ENCODE results near the gene DICER1. TPM values are rescaled to one million over a fixed set of nuclear protein-coding genes. Genes with fewer than 3 reads are reported as not detected.

DICER1 gene
- total and polyA plus RNA-seq, 3 donors from 2014 or later = 31.7 to 111 (median 88.1) TPM

- TF ChIP-seq, protein P1, sequence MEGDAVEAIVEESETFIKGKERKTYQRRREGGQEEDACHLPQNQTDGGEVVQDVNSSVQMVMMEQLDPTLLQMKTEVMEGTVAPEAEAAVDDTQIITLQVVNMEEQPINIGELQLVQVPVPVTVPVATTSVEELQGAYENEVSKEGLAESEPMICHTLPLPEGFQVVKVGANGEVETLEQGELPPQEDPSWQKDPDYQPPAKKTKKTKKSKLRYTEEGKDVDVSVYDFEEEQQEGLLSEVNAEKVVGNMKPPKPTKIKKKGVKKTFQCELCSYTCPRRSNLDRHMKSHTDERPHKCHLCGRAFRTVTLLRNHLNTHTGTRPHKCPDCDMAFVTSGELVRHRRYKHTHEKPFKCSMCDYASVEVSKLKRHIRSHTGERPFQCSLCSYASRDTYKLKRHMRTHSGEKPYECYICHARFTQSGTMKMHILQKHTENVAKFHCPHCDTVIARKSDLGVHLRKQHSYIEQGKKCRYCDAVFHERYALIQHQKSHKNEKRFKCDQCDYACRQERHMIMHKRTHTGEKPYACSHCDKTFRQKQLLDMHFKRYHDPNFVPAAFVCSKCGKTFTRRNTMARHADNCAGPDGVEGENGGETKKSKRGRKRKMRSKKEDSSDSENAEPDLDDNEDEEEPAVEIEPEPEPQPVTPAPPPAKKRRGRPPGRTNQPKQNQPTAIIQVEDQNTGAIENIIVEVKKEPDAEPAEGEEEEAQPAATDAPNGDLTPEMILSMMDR (IDR thresholded peaks at IDR 0.05) = no peak
- TF ChIP-seq POLR2A (IDR thresholded peaks at IDR 0.05) = no peak
Observed at GRCh38 chr14:95199298-95199983, 42.1 kb upstream of the DICER1 start.

DNA sequence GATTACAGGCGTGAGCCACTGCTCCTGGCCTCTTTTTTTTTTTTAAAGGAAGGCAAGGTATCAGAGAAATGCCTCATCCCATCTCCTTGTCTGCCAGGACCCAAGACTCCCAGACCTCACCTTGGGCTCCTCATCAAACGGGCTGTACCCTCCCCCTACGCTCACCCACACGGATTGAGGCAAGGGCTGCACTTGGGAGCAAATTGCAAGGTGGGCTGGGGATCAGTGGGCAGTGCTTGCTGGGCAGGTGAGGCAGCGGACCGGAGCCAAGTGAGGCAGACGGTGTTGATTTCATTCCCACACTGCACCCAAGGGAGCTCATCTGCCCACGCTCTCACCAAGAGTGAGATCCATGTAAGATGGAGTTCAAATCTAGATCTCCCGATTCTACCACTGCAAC is 41.0 kb upstream of the DICER1 start:
- no peak for DNase-seq
- no peaks in the 10 kb centered on the region for H3K27me3 ChIP-seq
- H3K36me3 ChIP-seq (ENCODE audit: low read depth, missing control alignments) = no peaks in the 10 kb centered on the region
- H3K27ac ChIP-seq = no peak overlapping the region
- 89 to 92% methylated on average over 9 of the region's 9 CpGs for WGBS, 2 donors
- TF ChIP-seq, protein P1 (IDR thresholded peaks at IDR 0.05) = no peak
- no peak for TF ChIP-seq POLR2A (IDR thresholded peaks at IDR 0.05)
- H3K4me3 ChIP-seq = no peak overlapping the region
- no peaks in the 10 kb centered on the region for H3K4me1 ChIP-seq
- no peaks in the 10 kb centered on the region for H3K9me3 ChIP-seq
- intact Hi-C loops (cut with DNase I; ENCODE audit: low total_unique reads) = no loop called here

More at GRCh38 chr14:95199298-95199983, 42.1 kb upstream of the DICER1 start:
- Histone ChIP-seq H3K27me3 (no peaks in the 10 kb centered on the region), H3K27ac (no peak overlapping the region), H3K4me3 (no peak overlapping the region), H3K4me1 (no peaks in the 10 kb centered on the region), H3K9me3 (no peaks in the 10 kb centered on the region), H3K36me3 (ENCODE audit: low read depth, missing control alignments) (no peaks in the 10 kb centered on the region)
- no peak for DNase-seq
- WGBS, 2 donors = 81 to 85% methylated on average over 8 of the region's 8 CpGs
- intact Hi-C loops (cut with DNase I; ENCODE audit: low total_unique reads) = no loop called here

DNA sequence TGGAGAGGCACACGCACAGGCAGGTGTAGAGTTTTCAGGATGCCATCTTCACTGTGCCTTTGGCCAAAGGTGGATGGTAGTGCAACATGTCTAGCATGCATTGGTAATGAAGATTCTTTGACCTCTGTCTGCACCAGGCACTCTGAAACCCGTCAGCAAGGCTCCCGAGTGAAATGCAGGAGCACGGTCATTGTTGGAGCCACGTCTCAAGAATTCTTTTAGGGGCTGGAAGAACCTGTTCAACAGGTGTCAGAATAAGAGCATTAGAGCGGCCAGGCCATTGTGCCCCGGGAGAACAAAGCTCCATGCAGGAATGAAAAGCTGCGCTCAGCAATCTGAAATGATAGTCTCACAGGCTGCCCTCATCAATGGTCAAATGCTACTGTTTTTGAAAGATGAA is 40.2 kb upstream of the DICER1 start:
- TF ChIP-seq, protein P1 (IDR thresholded peaks at IDR 0.05) = no peak
- no peak for TF ChIP-seq POLR2A (IDR thresholded peaks at IDR 0.05)
- Histone ChIP-seq H3K9me3 (no peaks in the 10 kb centered on the region), H3K36me3 (ENCODE audit: low read depth, missing control alignments) (no peaks in the 10 kb centered on the region), H3K27me3 (no peaks in the 10 kb centered on the region), H3K4me1 (no peaks in the 10 kb centered on the region), H3K27ac (no peak overlapping the region), H3K4me3 (no peak overlapping the region)
- intact Hi-C loops (cut with DNase I; ENCODE audit: low total_unique reads) = no loop called here
- WGBS, 2 donors = 89 to 94% methylated on average over 8 of the region's 8 CpGs
- DNase-seq = no peak

DNA sequence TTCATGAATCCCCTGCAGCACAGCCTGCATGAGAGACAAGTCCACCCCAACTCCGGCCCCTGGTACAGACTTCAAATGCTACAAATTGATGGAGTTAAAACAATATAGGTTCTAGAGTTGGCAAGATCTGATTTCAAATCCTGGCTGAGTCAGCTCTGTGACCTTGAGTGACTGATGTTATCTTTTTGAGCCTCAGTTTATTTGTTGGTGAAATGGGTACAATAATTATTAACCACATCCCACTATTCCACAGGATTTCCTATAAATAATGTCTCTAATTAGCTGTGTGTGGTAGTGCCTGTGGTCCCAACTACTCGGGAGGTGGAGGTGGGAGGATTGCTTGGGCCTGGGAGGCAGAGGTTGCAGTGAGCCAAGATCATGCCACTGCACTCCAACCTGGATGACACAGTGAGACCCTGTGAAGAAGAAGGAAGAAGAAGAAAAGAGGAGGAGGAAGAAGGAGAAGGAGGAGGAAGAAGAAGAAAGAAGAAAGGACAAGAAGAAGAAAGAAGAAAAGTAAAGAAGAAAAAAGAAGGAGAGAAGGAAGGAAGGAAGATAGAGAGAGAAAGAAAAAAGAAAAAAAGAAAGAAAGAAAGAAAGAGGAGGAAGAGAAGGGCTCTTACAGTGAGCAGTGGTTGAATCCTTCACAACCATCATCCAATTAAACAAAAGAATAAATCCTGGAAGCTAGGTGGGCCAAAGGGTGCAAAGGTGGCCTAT is 39.7 kb upstream of the DICER1 start:
- Histone ChIP-seq H3K27me3 (no peaks in the 10 kb centered on the region), H3K4me1 (no peaks in the 10 kb centered on the region), H3K36me3 (ENCODE audit: low read depth, missing control alignments) (no peaks in the 10 kb centered on the region), H3K9me3 (no peaks in the 10 kb centered on the region), H3K27ac (no peak overlapping the region), H3K4me3 (no peak overlapping the region)
- no peak for DNase-seq
- intact Hi-C loops (cut with DNase I; ENCODE audit: low total_unique reads) = no loop called here
- WGBS, 2 donors = 78 to 90% methylated on average over 2 of the region's 2 CpGs
- TF ChIP-seq POLR2A (IDR thresholded peaks at IDR 0.05) = no peak
- TF ChIP-seq, protein P1 (IDR thresholded peaks at IDR 0.05) = no peak
